ENCODE data around the gene DLK1. TPM values are rescaled to one million over a fixed set of nuclear protein-coding genes. Genes with fewer than 3 reads are reported as not detected.

The DLK1 gene
- total RNA-seq, 2 experiments from 2014 or later: not detected

DNA sequence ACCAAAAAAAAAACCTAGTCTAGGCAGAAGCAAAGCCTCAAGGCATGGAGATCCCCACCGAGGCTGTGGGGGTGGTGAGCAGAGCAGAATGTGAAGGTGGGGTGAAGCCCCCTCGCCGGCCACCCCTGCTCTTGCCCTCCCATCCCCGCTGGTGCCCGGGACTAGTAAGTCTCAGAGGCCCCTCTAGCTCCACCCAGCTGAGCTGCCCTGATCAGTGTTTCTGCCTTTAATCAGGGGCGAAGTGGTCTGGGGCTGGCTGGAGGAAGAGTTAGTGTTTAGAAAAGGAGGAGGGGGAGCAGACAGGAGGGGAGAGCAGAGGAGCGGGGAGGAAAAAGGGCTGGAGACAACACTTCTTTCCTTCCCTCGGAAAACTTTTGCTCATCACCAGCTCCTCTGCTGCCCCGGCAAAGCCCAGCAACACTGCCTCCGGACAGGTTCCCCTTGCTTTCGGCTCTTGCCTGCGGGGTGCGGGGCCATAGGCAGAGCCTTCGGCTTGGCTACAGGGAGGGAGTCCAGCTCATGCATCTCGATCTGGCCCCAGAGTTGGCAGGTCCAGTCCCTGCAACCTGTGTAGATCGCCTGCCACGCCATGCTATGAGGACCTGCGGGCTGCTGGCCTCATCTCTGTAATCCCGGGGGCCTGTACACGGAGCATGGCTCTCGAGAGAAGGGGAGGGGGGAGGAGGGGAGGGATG lies 3.4 kb upstream of the DLK1 start:
- Mint-ChIP-seq H3K9me3 (no peaks in the 10 kb centered on the region), H3K27me3 (peaks cover 37% of the 10 kb centered on the region), H3K36me3 (no peaks in the 10 kb centered on the region), H3K27ac (no peak overlapping the region), H3K4me1 (ENCODE audit: low read depth) (no peaks in the 10 kb centered on the region), H3K4me3 (no peak overlapping the region)
- intact Hi-C loops (cut with micrococcal nuclease): no loop called here
- POLR2A ChIA-PET: interaction anchor here (0.6 kb wide), 1 partner anchor 632 kb away, joined by 3 read pairs; no protein-coding TSS in a partner anchor
- CTCF ChIA-PET: no interaction called here
- no peak for DNase-seq

DNA sequence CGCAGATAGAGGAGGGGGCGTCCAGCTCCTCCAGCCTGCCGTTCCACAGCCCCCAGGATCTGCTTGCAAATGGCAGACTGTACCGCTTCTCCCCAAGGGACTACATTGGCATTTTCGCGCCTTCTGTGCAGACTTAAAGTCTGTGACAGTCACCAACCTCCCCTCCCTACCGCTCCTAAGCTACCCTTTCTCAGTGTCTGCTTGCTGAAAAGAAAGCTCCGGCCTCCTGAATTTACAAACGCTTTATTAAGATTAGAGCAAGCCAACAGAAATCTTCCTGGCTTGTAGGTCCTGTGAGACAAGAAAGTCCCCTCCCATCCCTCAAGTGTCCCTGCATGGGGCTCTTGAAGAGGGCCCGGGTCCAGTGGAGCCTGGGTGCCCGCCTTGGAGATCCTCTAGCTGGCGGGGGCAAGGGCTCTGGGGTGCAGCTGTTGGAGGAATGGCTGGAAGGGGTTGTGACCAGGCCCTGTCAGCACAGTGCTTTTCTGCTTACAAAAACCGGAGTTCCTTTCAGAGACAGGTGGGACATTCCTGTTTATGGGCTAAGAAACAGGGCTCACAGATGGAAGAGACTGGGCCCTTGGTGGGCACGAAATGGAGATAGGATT lies 2.8 kb upstream of the DLK1 start:
- intact Hi-C loops (cut with micrococcal nuclease): no loop called here
- ChIA-PET POLR2A (no interaction called here), CTCF (no interaction called here)
- no peak for DNase-seq
- Mint-ChIP-seq H3K9me3 (no peaks in the 10 kb centered on the region), H3K27ac (no peak overlapping the region), H3K27me3 (peaks cover 35% of the 10 kb centered on the region), H3K4me3 (no peak overlapping the region), H3K36me3 (no peaks in the 10 kb centered on the region), H3K4me1 (ENCODE audit: low read depth) (no peaks in the 10 kb centered on the region)

DNA sequence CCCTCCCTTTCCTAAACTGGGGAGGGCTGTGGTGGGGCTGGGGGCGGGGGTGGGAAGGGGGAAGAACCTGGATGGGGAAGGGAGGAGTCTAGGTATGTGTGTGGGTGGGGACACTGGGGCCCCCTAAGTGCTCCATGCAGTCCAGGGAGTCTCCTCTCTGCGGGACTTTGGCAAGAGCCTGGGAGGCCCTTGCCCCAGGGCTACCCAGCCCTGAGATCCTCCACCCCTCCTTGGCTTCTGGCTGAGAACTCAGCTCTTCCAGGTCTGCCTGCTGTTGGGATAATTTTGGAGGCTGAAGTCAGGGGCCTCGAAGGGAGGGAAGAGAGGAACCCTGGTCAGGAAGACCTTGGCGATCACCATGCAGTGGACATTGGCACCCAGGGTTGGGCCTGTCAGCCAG lies 2.2 kb upstream of the DLK1 start:
- intact Hi-C loops (cut with micrococcal nuclease): no loop called here
- no peaks in the 10 kb centered on the region for H3K36me3 Mint-ChIP-seq
- no peaks in the 10 kb centered on the region for H3K9me3 Mint-ChIP-seq
- H3K4me1 Mint-ChIP-seq (ENCODE audit: low read depth): no peaks in the 10 kb centered on the region
- no peak for DNase-seq
- ChIA-PET CTCF (no interaction called here), POLR2A (no interaction called here)
- H3K4me3 Mint-ChIP-seq: no peak overlapping the region
- peaks cover 39% of the 10 kb centered on the region for H3K27me3 Mint-ChIP-seq
- no peak overlapping the region for H3K27ac Mint-ChIP-seq

DNA sequence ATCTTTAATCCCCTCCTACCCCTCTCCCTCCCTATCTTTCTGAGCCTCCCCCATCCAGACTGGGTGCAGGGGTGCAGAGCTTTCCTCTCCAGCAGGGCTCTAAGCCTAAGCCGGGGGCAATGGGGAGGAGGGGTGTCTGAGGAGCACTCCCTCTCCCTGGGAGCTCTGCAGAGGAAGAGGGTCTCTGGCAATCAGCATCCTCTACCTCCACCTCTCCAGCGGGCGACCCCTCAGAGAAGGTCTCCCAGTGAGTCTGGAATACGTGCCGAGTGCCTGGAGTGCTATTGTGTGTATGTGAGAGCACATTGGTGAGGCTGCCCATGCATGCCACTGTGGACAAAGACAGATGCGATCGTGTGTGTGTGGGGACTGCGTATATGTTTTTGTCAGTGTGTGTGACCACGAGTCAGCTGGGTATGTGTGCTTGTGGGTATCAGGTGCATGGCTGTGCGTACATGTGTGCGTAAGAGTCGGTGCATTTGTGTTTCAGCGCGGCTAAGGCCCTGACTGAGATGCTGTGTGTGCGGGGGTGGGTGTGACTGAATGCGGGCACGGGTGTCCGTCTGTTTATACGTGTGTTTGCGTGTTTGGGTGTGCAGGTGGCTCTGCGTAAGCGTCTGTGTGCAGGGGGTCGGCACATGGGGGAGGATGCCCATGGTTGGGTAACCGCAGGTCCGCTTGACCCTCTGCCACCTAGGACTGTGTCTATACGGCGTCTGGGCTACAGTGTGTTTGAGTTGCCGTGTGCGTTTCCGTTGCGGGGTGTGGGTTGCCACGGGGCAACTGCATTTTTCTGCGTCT lies 905 bp upstream of the DLK1 start:
- peaks cover 39% of the 10 kb centered on the region for H3K27me3 Mint-ChIP-seq
- ChIA-PET POLR2A (no interaction called here), CTCF (no interaction called here)
- H3K9me3 Mint-ChIP-seq: no peaks in the 10 kb centered on the region
- no peaks in the 10 kb centered on the region for H3K36me3 Mint-ChIP-seq
- intact Hi-C loops (cut with micrococcal nuclease): no loop called here
- DNase-seq: no peak
- H3K27ac Mint-ChIP-seq: no peak overlapping the region
- no peaks in the 10 kb centered on the region for H3K4me1 Mint-ChIP-seq (ENCODE audit: low read depth)
- H3K4me3 Mint-ChIP-seq: no peak overlapping the region

DNA sequence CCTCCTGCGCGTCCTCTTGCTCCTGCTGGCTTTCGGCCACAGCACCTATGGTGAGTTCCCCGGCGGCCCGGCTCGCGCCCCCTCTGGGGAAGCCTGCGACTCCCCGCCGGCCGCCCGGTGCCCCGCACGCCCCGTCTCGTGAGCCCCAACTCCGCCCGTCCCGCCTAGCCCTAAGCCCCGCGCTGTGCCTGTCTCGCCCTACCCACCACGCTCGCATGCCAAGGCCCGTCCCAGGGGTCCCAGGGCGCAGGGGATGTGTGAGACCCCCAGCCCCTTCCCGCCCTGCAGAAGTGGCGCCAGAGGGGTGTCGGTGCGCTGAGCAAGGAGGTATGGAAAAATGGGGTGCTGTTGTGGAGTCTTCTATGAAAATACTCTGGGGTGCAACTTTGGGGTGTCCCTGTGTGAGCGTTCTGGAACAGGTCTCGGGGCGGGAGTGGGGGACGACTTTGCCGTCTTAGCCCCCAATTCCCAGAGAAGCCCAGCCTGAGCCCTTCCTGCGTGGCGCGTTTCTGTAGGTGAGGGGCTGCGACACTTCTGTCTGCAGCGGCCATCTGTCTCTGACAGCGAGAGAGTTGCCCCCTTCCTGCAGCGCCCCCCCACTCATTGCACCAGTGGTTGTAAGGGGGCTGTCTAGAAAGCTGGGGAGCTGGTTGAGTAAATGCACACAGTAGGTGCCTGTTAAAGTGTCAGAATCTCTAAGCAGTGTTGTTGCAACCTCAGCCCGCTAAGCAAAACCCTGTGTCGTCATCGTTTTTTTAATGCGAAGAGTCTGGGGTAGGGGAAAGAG lies 587 bp downstream of the DLK1 start:
- Mint-ChIP-seq H3K27ac (no peak overlapping the region), H3K36me3 (no peaks in the 10 kb centered on the region), H3K27me3 (peaks cover 37% of the 10 kb centered on the region), H3K4me1 (ENCODE audit: low read depth) (no peaks in the 10 kb centered on the region), H3K9me3 (no peaks in the 10 kb centered on the region), H3K4me3 (no peak overlapping the region)
- ChIA-PET CTCF (no interaction called here), POLR2A (no interaction called here)
- no peak for DNase-seq
- intact Hi-C loops (cut with micrococcal nuclease): no loop called here

DNA sequence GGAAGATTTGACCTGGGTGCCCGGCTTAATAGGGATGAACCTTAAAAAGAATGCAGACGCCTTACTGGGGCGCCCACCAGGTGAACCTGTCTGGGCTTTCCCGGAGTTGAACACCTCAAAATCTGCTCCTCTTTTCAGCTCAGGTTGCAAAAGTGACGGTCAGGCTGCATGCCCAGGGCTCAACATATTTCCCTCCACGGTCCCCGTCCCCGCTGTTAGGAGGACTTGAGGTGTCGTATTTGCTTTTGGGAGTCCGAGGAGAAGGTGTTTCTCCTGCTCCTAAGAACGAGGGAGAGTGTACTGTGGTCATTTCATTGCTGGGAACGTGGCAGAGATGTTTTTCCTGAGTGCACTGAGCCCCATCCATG lies 1.2 kb downstream of the DLK1 start:
- ChIA-PET CTCF (no interaction called here), POLR2A (no interaction called here)
- no peak for DNase-seq
- no peaks in the 10 kb centered on the region for H3K36me3 Mint-ChIP-seq
- H3K27me3 Mint-ChIP-seq: peaks cover 38% of the 10 kb centered on the region
- H3K9me3 Mint-ChIP-seq: no peaks in the 10 kb centered on the region
- H3K27ac Mint-ChIP-seq: no peak overlapping the region
- H3K4me1 Mint-ChIP-seq (ENCODE audit: low read depth): no peaks in the 10 kb centered on the region
- H3K4me3 Mint-ChIP-seq: no peak overlapping the region
- intact Hi-C loops (cut with micrococcal nuclease): no loop called here

DNA sequence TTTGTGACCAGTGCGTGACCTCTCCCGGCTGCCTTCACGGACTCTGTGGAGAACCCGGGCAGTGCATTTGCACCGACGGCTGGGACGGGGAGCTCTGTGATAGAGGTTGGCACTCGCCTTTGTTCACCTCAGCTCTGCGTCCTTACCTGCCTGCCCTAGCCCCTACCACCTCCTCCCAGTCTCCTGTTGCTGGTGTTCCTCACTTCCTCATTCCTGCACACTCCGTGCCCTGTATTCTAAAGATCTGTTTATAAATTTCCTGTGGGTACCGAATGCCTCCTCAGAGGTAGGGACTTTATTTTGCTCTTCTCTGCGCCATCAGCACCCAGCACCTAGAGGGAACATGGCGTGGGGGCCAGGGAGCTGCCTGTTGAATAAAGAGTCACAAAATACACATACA lies 2.3 kb downstream of the DLK1 start:
- intact Hi-C loops (cut with micrococcal nuclease): no loop called here

DNA sequence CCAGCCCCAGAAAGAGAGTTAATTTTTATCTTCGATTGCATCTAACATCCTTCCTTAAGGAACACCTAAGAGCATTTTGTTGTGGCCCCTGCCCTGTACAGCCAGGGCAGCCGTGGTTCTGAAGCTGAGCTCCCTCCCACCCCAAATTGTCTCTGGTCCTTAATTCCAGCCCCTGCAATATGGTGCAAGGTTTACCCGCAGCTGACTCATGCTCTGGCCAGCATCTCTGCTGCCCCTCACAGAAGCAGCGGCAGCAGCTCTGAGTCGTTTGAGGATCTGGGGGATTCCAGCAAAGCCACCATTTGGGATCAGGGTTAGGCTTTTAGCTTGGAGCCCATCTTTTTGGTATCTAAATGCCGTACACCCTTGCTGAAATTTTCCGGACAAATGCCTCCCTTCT lies 3.3 kb downstream of the DLK1 start:
- Mint-ChIP-seq H3K4me1 (ENCODE audit: low read depth) (no peaks in the 10 kb centered on the region), H3K9me3 (no peaks in the 10 kb centered on the region), H3K27me3 (peaks cover 31% of the 10 kb centered on the region), H3K4me3 (no peak overlapping the region), H3K27ac (no peak overlapping the region), H3K36me3 (no peaks in the 10 kb centered on the region)
- intact Hi-C loops (cut with micrococcal nuclease): no loop called here
- ChIA-PET CTCF (no interaction called here), POLR2A (no interaction called here)
- DNase-seq: no peak

More for the DNA sequence above, 2.3 kb downstream of the DLK1 start:
- no peak for DNase-seq
- Mint-ChIP-seq H3K4me1 (ENCODE audit: low read depth) (no peaks in the 10 kb centered on the region), H3K27me3 (peaks cover 36% of the 10 kb centered on the region), H3K36me3 (no peaks in the 10 kb centered on the region), H3K9me3 (no peaks in the 10 kb centered on the region), H3K27ac (no peak overlapping the region), H3K4me3 (no peak overlapping the region)
- CTCF ChIA-PET: no interaction called here
- POLR2A ChIA-PET: no interaction called here

DNA sequence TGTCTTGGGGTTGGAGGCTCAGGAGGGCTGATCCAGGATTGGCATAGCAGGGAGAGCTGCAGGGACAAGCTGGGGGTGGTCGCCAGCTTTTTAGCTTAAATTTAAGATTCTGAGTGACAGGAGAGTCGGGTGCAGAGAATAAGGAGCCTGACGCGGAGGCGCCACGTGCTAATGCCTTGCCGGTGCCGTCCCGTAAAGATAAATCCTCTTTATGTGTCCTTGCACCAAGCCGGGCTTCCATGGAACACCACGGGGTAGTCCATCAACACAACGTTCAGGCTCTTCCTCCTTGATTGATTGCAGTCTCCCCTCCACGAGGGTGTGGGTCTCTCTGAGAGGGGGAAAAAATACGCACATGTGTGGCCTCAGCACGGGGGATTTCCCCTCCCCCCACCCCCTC lies 3.9 kb downstream of the DLK1 start:
- ChIA-PET CTCF (no interaction called here), POLR2A (no interaction called here)
- DNase-seq: no peak
- intact Hi-C loops (cut with micrococcal nuclease): no loop called here
- H3K4me1 Mint-ChIP-seq (ENCODE audit: low read depth): no peaks in the 10 kb centered on the region
- no peak overlapping the region for H3K4me3 Mint-ChIP-seq
- H3K27me3 Mint-ChIP-seq: peaks cover 30% of the 10 kb centered on the region
- no peaks in the 10 kb centered on the region for H3K9me3 Mint-ChIP-seq
- no peaks in the 10 kb centered on the region for H3K36me3 Mint-ChIP-seq
- no peak overlapping the region for H3K27ac Mint-ChIP-seq

DNA sequence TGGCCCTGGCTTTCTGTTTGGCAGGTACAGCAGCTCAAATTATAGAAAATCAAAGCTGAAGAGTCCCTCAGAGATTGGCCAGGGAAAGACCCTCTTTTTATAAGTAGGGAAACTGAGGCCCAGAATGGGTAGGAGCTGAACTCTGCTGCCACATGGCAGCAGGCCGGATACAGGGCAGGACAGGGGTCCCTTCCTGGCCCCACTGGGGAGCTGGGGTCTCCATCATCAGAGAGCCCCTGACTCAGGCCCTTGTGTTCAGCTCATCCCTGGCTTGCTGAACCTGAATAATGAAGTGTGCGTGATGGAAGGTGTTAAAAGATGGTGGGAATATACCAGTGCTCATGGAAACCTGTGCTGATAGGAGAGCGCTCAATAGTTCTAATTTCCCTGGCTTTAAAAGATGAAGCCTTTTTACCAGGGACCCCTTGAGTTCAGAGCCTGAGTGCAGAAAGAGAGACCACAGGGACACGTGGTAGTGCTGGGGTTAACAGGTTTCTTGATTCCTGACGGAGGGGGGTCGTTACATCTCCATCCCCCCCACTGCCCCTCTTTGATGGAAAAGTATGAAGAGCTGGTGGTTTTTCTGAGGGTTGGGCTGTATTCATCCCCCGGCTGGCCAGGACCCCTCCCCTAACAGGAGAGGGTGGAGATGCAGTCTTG lies 4.4 kb downstream of the DLK1 start:
- peaks cover 24% of the 10 kb centered on the region for H3K27me3 Mint-ChIP-seq

DNA sequence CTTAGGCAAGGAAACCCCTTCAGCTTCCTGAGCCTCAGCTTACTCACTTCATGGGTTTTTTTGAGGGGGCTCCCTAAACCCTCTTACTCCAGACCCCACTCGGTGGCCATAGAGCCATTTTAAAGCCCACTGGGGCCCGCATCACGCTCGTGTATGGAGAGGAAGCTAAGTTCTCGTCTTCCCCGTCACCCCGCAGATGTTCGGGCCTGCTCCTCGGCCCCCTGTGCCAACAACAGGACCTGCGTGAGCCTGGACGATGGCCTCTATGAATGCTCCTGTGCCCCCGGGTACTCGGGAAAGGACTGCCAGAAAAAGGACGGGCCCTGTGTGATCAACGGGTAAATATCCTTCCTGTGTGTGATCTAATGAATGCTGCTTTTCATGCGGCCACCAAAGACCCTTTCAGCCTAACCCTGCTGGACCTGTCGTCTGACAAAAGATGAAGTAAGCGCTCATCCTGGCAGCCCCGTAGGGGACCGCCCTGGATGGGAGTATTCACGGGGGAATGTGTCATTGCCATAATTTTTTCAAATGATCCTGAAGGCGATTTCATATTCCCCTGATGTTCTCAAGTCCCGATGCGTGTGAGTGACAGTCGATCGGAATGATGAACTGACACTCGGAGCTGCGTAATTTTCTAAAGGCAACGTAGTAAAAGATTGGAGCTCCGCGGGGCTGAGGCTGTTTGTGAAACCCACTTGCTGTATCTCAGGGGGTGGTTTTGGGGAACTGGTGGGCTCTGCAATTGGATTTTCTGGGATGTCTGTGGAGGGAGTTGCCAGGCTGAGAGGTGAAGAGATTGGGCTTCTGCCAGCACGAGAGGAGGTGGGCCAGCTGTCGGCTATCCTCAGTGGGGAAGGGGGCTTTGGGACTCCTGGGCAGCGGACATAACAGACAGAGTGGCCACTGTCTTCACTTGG lies 5.4 kb downstream of the DLK1 start:
- intact Hi-C loops (cut with micrococcal nuclease): no loop called here
- Mint-ChIP-seq H3K4me1 (ENCODE audit: low read depth) (no peaks in the 10 kb centered on the region), H3K36me3 (no peaks in the 10 kb centered on the region), H3K9me3 (no peaks in the 10 kb centered on the region), H3K27me3 (peaks cover 20% of the 10 kb centered on the region), H3K27ac (no peak overlapping the region), H3K4me3 (no peak overlapping the region)
- no peak for DNase-seq
- ChIA-PET CTCF (no interaction called here), POLR2A (no interaction called here)

More for the DNA sequence above, 4.4 kb downstream of the DLK1 start:
- ChIA-PET CTCF (no interaction called here), POLR2A (no interaction called here)
- H3K36me3 Mint-ChIP-seq: no peaks in the 10 kb centered on the region
- H3K9me3 Mint-ChIP-seq: no peaks in the 10 kb centered on the region
- intact Hi-C loops (cut with micrococcal nuclease): no loop called here
- no peak overlapping the region for H3K27ac Mint-ChIP-seq
- no peak for DNase-seq
- H3K4me3 Mint-ChIP-seq: no peak overlapping the region
- H3K4me1 Mint-ChIP-seq (ENCODE audit: low read depth): no peaks in the 10 kb centered on the region
